Hippocampal formation (tissue), 2 donors: Measurements from ENCODE around the gene USP48.

Experiments used
- DNase-seq, 2 donors: peaks; one replicate each; lab custom pipeline; 2025; lab: John Stamatoyannopoulos, UW

USP48 gene

GRCh38 chr1:21652937-21653743 lies 129.8 kb downstream of the USP48 start:
- peak in 1 of 2 donors; percentile 28 for DNase-seq

DNA sequence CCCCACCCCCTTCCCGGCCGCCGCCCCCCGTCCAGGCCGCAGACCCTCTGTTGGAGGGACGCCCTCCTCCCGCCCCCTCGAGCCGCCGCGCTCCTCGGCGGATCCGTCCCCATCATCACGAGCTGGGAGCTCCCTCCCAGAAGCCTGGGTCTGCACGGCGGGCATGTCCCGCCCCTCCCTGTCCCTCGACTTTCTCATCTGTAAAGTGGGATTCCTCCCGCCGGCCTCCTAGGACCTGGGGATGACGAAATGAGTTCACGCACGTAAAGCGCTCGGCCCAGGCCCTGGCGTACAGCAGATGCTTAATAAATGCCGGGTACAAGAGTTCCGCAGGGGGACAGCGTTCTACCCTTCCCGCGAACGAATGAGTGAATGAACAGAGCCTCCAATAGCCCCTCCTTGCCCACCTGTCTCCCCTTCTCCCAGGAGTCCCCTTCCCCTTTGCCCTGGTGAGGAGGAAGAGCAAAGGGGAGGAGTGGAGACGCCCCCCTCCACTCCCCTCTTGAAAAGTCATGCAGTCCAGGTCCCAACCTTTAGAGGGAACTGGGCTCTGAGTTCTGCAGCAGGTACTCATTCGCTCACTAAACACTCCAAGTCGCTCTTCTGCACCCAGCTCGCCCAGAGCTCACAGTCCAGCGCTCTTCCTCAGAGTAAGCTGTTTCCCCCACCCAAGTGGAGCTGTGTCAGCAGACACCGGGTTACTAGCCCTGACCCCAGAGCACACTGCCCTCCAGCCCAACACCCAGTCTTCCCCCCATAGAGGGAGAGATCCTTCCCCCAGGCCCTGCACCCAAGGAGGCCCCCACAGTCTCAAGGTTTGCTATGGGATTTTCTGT lies 130.6 kb downstream of the USP48 start:
- DNase-seq, result no peak

DNA sequence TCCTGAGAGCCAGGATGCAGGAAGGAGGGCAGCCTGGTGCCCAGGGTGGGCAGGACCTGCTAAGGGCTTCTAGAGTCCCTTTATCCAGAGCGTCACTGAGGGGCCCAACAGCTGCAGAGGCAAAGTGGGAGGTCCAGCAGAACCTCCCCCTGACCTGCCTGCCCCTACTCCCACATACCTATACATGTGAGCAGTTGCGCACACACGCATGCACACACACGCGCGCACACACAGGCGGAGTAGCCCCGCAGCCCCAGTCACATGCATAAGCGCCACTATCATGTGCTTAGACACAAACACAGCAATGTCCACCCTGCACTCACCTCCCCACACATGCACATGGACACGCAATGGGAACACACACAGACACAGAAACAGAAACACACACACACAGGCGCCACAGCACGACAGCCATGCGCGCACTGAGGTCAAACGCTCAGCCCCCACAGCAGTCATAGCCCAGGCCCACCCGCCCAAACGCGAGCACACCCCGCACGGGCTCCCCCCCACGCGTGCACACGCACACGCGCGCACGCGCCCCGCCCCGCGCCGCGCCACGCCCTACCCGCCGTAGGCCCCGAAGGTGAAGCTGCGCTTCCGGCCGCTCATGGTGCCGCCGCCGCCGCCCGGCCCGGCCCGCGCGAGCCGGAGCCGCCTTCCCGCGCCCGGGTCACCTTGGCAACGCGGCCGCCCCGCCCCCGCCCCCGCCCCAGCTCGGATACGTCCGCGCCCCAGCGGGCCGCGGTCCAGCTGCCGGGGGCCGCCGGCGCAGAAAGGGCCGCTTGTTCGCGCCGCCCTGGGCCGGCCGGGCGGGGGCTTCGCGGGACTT lies 131.5 kb downstream of the USP48 start:
- peak in 1 of 2 donors; percentile 81 for DNase-seq

- DNase-seq, result no peak
These were observed 132.5 kb downstream of the USP48 start for GRCh38 chr1:21650400-21650799.

GRCh38 chr1:21649315-21649714 lies 133.6 kb downstream of the USP48 start:
- no peak for DNase-seq

- DNase-seq, result no peak
These were observed 134.2 kb downstream of the USP48 start for GRCh38 chr1:21648791-21649190.

GRCh38 chr1:21648352-21648730 lies 134.6 kb downstream of the USP48 start:
- no peak for DNase-seq

DNA sequence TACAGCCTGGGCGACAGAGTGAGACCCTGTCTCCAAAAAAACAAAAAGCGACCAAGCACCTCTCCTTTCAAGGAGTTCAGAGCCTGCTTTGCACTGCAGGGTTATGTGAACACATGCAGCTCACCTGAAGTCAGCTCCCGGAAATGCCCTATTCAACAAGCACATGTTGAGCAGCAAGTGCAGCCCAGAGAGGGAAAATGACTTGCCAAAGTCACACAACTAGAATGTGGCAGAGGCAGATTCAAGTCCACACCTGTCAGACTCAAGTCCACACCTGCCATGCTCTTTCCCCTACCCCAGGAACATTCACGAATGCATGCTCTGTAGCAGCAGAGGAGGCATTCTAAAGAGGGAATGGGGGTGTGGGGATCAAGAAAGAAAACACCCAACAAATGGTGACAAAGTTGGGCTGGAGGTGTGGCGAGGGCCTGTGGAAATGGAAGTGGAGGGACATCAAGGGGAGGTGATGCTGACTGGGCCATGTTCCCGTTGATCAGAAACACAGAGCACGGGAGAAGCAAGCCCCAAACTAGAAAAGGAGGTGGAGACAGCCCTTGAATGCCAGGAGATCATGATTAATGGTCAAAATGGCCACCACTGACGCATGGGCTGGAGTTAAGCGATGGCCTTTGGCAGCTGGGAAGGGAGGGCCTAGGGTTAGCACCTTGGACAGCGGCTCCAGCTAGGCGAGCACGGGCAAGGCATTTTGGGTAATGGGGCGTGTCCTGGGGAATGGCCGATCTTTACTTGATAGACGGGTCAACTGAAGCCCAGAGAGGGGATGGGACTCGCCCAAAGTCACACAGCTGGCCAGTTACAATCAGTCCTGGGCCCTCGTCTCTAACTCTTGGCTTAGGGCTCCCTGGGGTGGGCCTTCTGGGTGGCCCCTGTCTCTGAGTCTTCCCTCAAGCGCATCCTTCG lies 135.3 kb downstream of the USP48 start:
- no peak for DNase-seq

- no peak for DNase-seq
These were observed 137.4 kb downstream of the USP48 start for GRCh38 chr1:21645550-21645949.

GRCh38 chr1:21644906-21645305 lies 138.0 kb downstream of the USP48 start:
- no peak for DNase-seq

- no peak for DNase-seq
These were observed 138.6 kb downstream of the USP48 start for GRCh38 chr1:21644348-21644747.

DNA sequence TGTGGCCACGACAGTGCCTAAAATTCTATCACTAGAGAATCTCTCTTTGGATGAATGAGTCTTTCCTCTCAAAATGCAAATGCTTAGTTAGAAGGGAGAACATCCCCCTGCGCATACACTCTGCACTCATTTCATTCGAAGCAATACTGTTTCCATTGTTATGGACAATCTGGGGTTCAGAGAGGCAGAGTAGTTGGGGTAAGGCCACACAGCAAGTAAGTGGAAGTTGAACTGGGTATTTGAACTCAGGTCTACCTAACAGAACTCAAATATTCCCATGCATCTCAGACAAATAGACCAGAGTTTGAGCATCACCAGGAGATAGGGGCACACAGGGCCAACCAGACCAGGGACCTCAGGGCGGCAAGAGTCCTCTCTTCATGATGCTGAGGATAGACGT lies 139.3 kb downstream of the USP48 start:
- no peak for DNase-seq

DNA sequence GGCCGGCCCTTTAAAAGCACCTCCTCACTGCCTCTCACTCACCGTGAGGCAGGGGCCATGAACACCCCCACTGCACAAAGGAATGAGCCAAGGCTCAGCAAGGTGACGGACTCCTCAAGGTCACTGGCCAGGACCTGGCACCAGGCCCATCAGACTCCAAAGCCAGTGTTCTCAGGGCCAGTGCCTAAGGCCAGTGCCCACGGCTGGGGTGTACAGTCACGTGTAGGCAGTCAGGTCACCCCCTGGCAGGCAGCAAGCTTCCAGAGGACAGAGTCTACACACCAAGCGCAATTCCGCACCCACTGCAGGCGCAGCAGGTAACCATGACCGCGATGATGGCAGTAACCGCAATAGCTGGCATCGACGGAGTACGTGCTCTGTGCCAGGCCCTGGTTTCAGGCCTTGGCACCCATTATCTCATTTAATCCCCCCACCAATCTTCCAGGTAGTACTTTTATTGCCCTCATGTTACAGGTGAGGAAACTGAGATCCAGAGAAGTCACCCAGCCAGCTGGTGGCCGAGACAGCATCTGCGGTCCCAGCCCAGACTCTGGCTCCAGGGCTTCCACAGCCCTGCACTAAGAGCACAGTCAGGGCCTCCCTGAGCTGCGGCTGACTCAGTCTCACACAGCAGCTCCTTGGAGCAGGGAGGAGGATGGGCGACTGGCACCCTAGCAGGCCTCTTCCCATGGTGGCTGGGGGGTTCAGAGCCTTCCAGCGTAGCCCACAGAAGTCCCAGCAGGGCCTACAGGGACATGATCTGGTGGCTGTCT lies 140.8 kb downstream of the USP48 start:
- no peak for DNase-seq

- no peak for DNase-seq
These were observed 141.4 kb downstream of the USP48 start for GRCh38 chr1:21641537-21641936.

- no peak for DNase-seq
These were observed 141.9 kb downstream of the USP48 start for GRCh38 chr1:21641076-21641475.

DNA sequence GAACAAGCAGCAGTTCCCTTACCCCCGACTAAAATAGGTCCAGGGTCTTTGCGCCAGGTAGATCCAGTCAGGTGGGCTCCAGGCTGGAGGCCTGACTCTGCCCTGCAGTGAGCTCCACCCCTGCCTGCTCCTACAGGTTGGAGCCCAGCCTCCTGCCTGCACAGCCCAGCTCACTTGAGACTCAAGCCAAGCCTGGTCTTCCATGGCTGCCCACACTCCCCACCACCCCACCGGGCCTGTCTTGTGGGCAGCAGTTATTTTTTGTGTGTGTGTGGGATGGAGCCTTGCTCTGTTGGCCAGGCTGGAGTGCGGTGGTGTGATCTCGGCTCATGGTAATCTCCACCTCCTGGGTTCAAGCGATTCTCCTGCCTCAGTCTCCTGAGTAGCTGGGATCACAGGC lies 142.3 kb downstream of the USP48 start:
- DNase-seq, result no peak

DNA sequence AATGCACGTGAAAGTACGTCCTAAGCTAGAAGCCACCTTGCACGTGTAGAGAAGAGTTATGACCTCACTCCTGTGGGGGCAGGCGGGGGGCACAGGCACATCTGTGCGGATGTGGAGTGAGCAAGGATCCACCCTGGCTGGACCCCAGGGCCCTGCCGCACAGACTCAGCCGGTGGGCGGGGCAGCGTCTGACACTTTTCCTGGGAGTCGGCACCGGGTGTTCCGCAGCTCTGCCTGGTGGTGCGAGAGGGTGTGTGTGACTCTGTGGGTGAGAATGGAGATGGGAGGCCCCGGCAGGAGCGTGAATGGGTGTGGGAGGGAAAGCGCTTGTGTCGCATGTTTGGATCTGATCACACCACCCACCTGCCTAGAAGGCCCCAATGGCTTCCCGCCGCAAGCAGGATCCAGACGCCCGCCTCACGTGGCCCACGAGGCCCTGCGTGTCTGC lies 143.3 kb downstream of the USP48 start:
- no peak for DNase-seq

DNA sequence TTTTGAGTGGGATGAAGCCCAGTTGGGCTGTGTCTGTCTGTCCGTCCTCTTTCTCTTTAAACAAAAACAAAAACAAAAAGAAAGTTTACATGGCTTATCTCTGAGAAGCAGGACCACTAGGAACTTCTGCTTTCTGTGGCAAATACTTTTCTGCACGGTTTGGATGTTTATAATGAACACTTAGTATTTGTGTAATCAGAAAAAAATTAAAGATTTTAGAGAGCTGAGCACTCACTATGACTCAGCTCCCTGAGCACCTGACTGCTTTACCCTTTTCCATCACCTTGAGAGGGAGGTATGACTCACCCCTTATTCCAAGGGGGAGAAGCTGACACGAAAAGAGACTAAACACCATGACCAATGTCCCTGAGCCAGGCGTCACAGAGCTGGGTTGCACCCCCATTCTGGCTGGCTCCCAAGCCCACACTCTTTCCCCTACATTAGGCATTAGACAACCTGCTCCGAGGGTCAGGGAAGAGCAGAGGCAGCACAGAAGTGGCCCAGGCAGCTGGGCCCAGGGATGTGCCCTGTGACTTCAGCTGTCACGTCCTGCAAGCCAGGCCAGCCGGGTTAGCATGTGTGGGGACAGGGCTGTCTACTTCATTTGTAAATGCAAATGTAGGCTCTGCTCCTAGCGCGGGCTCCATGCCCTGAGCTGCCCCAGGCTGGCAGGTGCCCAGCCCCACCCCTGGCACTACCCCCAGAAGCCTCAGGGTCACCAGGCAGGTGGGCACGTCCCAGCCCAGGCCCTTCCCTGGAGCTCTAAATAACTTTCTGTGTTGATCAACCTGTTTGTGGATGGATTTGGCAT lies 144.2 kb downstream of the USP48 start:
- no peak for DNase-seq

GRCh38 chr1:21637514-21637913 lies 145.4 kb downstream of the USP48 start:
- DNase-seq, result no peak
